Activated T-cell treated with anti-CD3 and anti-CD28 coated beads, Interleukin-2, amount 50 U/mL, for 72 hours (primary cell): ENCODE data around the gene ANXA5. TPM values are rescaled to one million over a fixed set of nuclear protein-coding genes. Genes with fewer than 3 reads are reported as not detected.
"Not testable (repeated sequence)": the region's sequence is repeated elsewhere in the genome, so short reads cannot be mapped to it uniquely, and the experiment has no call there.

Experiments
- ATAC-seq, 2 donors: fragments of 150-1000 bp; cut with Tn5 transposase; replicated peaks in 1 of 2; 2 replicates each; pipeline ENCODE4 v1.10.0; 2021; ENCODE audit warnings: moderate library complexity in 2 of 2, mild to moderate bottlenecking in 1 of 2
- DNase-seq, 2 donors: peaks; one replicate each; pipeline ENCODE4 v3.0.0; 2021 to 2022; ENCODE audit warnings: mixed read lengths in 1 of 2
- H3K27ac Mint-ChIP-seq: one replicate; pipeline ENCODE4 v1.8.0; 2022; ENCODE audit warnings: mild to moderate bottlenecking, moderate library complexity, mixed read lengths
- H3K27me3 Mint-ChIP-seq: one replicate; pipeline ENCODE4 v1.8.0; 2022; ENCODE audit warnings: low read depth, mixed read lengths
- H3K36me3 Mint-ChIP-seq, 2 donors: one replicate each; pipeline ENCODE4 v1.8.0; 2022; ENCODE audit warnings: mixed read lengths in 2 of 2, mild to moderate bottlenecking in 1 of 2; ENCODE audit not compliant: insufficient read depth in 2 of 2
- H3K4me1 Mint-ChIP-seq: one replicate; pipeline ENCODE4 v1.8.0; 2022; ENCODE audit warnings: low read depth, mixed read lengths
- H3K4me3 Mint-ChIP-seq, 2 donors: one replicate each; pipeline ENCODE4 v1.8.0; 2022; ENCODE audit warnings: mild to moderate bottlenecking in 2 of 2, mixed read lengths in 2 of 2, moderate library complexity in 2 of 2
- H3K9me3 Mint-ChIP-seq, 2 donors: one replicate each; pipeline ENCODE4 v1.8.0; 2022; ENCODE audit warnings: mixed read lengths in 2 of 2
- total RNA-seq, 2 donors: library from RNA; stranded (reverse); gene quantifications; one replicate each; pipeline ENCODE4 v1.2.3, GENCODE V29; 2022

ANXA5 gene
- total RNA-seq, 2 donors from 2014 or later = 64.1 to 110 TPM

DNA sequence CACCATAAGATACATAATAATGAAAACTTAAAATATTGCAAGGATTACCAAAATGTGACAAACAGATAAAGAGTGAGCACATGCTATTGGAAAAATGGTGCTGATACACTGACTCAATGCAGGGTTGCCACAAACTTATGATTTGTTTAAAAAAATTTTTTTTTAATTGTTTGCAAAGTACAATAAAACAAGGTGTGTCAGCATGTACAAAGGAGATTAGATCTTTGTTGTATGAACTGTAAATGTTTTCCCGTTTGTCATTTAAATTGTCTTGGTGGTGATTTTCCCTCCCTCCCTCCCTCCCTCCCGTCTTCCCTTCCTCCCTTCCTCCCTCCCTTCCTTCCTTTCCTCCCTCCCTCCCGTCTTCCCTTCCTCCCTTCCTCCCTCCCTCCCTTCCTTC is 31.4 kb downstream of the ANXA5 start:
- no peaks in the 10 kb centered on the region for H3K27me3 Mint-ChIP-seq
- no peaks in the 10 kb centered on the region for H3K4me1 Mint-ChIP-seq
- H3K9me3 Mint-ChIP-seq = no peaks in the 10 kb centered on the region
- DNase-seq (no peak), ATAC-seq (no peak)
- peaks cover 2 to 5% of the 10 kb centered on the region in 2 donors for H3K36me3 Mint-ChIP-seq
- no peak overlapping the region for H3K4me3 Mint-ChIP-seq
- H3K27ac Mint-ChIP-seq = no peak overlapping the region

DNA sequence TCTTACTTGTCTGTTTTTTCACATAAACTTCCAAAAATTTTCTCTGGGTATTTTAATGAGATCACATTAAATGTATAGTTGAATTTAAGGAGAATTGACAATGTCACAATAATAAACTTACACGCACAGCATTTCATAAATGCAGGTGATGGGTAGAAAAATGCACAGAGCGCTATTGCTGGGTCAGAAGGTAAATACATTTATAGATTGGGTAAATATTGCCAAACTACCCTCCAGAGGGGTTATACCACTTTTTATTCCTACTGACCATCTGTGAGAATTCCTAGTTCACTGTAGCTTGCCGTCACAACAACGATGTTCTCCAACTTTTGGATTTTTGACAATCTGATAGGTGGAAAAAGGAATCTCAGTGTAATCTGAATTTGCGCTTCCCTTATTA is 34.6 kb downstream of the ANXA5 start:
- Mint-ChIP-seq H3K9me3 (no peaks in the 10 kb centered on the region), H3K4me3 (no peak overlapping the region), H3K27ac (no peak overlapping the region), H3K4me1 (no peaks in the 10 kb centered on the region), H3K36me3 (no peaks in the 10 kb centered on the region), H3K27me3 (no peaks in the 10 kb centered on the region)
- no peak for DNase-seq
- ATAC-seq = no peak

DNA sequence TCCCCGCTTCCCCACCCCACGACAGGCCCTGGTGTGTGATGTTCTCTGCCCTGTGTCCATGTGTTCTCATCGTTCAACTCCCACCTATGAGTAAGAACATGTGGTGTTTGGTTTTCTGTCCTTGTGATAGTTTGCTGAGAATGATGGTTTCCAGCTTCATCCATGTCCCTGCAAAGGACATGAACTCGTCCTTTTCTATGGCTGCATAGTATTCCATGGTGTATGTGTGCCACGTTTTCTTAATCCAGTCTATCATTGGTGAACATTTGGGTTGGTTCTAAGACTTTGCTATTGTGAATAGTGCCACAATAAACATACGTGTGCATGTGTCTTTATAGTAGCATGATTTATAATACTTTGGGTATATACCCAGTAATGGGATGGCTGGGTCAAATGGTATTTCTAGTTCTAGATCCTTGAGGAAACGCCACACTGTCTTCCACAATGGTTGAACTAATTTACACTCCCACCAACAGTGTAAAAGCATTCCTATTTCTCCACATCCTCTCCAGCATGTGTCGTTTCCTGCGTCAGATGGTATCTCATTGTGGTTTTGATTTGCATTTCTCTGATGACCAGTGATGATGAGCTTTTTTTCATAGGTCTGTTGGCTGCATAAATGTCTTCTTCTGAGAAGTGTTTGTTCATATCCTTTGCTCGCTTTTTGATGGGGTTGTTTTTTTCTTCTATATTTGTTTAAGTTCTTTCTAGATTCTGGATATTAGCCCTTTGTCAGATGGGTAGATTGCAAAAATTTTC is 36.4 kb downstream of the ANXA5 start:
- H3K36me3 Mint-ChIP-seq, H3K27ac Mint-ChIP-seq, H3K4me1 Mint-ChIP-seq, H3K4me3 Mint-ChIP-seq, H3K9me3 Mint-ChIP-seq, ATAC-seq, H3K27me3 Mint-ChIP-seq, DNase-seq: not testable (repeated sequence)

DNA sequence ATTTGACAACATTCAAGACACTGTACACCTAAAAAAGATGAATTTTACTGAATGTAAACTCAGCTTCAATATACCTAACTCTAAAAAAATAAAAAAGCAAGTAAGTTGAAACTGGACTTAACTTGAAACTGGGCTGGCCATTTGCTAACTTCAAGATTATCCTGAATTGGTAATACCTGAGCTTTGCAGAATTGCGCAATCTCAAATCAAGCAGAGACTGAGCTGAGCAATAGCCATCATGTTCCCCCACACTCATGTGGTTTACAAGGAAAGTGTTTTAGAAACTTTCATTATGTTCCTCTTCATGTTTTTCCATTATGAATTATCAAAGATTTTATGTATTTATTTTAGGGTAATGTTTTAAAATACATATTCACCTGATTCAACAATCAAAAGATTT is 38.7 kb downstream of the ANXA5 start:
- Mint-ChIP-seq H3K27me3 (no peaks in the 10 kb centered on the region), H3K36me3 (no peaks in the 10 kb centered on the region), H3K27ac (no peak overlapping the region), H3K4me3 (no peak overlapping the region), H3K9me3 (no peaks in the 10 kb centered on the region), H3K4me1 (no peaks in the 10 kb centered on the region)
- DNase-seq = no peak
- no peak for ATAC-seq

DNA sequence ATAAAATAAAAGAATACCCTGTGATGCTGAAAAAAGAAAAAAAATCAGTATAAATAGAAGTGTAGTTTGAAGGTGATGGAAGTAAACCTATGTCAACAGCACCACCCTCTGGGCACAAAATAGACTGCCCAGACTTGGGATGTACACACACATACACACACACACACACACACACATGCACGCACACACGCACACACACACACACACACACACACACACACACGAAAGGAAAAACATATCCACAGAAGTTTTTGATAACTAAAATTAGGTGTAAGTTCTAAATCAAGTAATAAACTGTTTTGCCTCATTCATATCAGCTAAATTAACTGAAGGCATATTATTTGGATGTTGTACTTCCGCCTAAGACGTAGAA is 40.5 kb downstream of the ANXA5 start:
- DNase-seq = peak; percentile 32 to 38
- peak overlapping the region; percentile 78 for H3K27ac Mint-ChIP-seq
- ATAC-seq = peak; percentile 50 to 58
- no peaks in the 10 kb centered on the region for H3K9me3 Mint-ChIP-seq
- peaks cover 5% of the 10 kb centered on the region for H3K27me3 Mint-ChIP-seq
- H3K4me3 Mint-ChIP-seq = no peak overlapping the region
- H3K4me1 Mint-ChIP-seq = no peaks in the 10 kb centered on the region
- no peaks in the 10 kb centered on the region for H3K36me3 Mint-ChIP-seq

DNA sequence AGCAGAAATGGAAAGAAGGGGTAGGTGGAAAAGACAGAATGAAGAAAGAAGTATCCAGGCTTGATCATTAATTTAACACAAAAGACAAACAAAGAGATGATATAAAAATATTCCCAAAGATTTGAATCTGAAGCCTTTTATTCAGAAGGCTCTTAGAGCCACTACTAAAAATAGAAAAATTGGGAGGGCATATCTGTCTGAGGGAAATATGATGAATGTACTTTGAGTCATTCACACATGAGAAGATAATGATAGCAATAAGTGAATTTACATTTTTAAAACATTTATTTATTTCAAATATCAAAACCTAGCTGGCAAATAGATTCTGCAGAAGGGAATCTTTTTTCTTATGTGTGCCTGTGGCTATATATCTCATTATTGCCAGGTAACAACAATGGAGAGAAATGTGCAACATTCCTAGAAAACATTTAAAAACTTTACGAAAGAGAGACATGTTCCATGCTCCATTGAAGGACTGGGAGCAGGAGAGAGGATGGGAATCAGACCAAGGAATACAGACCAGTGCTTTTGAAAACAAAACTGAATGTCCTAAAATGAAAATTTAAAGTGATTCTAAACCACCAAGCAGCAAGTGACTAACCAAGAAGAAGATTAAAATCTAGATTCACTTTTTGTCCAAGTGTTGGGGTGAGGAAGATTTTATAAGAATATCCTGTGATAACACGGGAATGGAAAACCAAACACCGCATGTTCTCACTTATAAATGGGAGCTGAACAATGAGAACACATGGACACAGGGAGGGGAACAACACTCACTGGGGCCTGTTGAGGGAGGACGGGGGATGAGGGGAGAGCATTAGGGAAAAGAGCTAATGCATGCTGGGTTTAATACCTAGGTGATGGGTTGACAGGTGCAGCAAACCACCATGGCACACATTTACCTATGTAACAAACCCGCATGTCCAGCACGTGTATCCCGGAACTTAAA is 41.2 kb downstream of the ANXA5 start:
- peaks cover 7% of the 10 kb centered on the region for H3K27me3 Mint-ChIP-seq
- ATAC-seq = no peak
- no peaks in the 10 kb centered on the region for H3K36me3 Mint-ChIP-seq
- H3K4me3 Mint-ChIP-seq = no peak overlapping the region
- DNase-seq = no peak
- H3K9me3 Mint-ChIP-seq = no peaks in the 10 kb centered on the region
- H3K27ac Mint-ChIP-seq = no peak overlapping the region
- H3K4me1 Mint-ChIP-seq = no peaks in the 10 kb centered on the region

DNA sequence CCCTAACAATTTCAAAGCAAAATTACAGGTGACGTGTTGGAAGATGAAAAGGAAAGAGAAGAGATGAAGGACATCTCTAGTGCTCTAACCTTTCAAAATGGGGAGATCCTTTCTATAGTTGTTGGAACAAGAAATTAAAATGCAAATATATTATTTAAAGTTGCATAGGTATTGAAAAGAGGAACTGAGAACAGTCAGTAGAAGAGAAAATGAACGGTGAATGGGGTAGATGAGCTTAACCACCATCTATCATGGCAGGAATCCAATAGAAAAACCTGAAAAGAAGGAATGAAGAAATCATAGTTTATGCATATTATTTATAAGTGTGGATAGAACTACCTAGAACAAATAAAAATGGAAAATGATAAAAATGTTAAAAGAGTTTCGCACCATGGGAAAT is 42.0 kb downstream of the ANXA5 start:
- peaks cover 7% of the 10 kb centered on the region for H3K27me3 Mint-ChIP-seq
- H3K4me1 Mint-ChIP-seq = no peaks in the 10 kb centered on the region
- no peaks in the 10 kb centered on the region for H3K9me3 Mint-ChIP-seq
- no peak overlapping the region for H3K27ac Mint-ChIP-seq
- H3K4me3 Mint-ChIP-seq = no peak overlapping the region
- ATAC-seq (no peak), DNase-seq (no peak)
- H3K36me3 Mint-ChIP-seq = no peaks in the 10 kb centered on the region

DNA sequence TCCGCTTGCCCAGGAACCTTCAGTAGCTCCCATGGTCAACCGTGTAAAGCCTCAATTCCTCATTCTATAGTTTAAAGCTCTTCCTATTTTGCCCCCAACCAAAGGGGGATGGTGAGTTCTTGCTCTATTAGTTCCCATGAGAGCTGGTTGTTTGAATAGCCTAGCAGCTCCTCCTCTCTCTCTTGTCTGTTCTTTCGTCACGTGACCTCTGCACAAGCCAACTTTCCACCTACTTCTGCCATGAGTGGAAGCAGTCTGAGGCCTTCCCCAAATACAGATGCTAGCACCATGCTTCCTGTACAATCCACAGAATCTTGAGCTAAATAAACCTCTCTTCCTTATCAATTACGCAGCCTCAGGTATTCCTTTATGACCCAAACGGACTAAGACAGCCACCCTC is 42.8 kb downstream of the ANXA5 start:
- no peak overlapping the region for H3K4me3 Mint-ChIP-seq
- H3K27ac Mint-ChIP-seq = no peak overlapping the region
- DNase-seq (no peak), ATAC-seq (no peak)
- no peaks in the 10 kb centered on the region for H3K9me3 Mint-ChIP-seq
- no peaks in the 10 kb centered on the region for H3K36me3 Mint-ChIP-seq
- H3K27me3 Mint-ChIP-seq = peaks cover 13% of the 10 kb centered on the region
- H3K4me1 Mint-ChIP-seq = no peaks in the 10 kb centered on the region

DNA sequence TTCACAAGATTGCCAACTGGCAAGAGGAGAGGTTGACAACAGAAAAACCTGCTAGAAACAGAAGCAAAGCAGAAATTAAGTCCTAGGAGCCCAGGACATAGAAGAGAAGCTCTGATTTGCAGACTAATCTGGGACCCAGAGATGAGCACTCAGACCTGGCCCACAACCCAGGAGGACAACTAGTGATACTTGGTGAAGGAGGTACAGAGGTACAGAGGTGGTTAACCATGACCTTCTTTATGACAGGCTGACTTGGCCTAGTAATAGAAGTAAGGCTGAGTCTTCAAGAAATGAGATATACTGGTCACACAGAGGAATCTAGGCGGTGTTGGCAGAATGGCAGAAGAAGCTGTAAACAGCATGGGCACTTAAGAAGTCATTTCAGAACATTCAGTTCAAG is 43.6 kb downstream of the ANXA5 start:
- Mint-ChIP-seq H3K36me3 (no peaks in the 10 kb centered on the region), H3K27me3 (peaks cover 13% of the 10 kb centered on the region), H3K4me1 (no peaks in the 10 kb centered on the region), H3K4me3 (no peak overlapping the region), H3K9me3 (no peaks in the 10 kb centered on the region), H3K27ac (no peak overlapping the region)
- ATAC-seq = peak in 1 of 2 donors; percentile 87
- no peak for DNase-seq

DNA sequence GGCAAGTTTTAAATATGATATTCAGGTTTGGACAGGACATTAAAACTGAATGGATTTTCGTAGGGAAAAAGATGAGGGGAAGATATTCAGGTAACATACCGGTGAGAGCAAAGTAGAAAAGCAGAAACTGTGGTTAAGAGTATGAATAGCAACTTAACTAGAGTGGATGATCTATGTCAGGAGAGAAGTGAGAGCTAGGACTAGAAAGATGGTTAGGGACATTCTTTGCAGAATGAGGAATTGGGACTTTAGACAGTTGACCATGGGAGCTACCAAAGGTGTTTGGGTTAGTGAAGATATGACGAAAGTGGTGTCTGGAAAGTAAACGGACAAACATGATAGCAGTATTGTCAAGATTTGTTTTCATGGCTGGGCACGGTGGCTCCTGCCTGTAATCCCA is 45.2 kb downstream of the ANXA5 start:
- Mint-ChIP-seq H3K27ac (no peak overlapping the region), H3K27me3 (peaks cover 13% of the 10 kb centered on the region), H3K9me3 (no peaks in the 10 kb centered on the region), H3K4me3 (no peak overlapping the region), H3K36me3 (no peaks in the 10 kb centered on the region), H3K4me1 (no peaks in the 10 kb centered on the region)
- ATAC-seq (no peak), DNase-seq (no peak)

DNA sequence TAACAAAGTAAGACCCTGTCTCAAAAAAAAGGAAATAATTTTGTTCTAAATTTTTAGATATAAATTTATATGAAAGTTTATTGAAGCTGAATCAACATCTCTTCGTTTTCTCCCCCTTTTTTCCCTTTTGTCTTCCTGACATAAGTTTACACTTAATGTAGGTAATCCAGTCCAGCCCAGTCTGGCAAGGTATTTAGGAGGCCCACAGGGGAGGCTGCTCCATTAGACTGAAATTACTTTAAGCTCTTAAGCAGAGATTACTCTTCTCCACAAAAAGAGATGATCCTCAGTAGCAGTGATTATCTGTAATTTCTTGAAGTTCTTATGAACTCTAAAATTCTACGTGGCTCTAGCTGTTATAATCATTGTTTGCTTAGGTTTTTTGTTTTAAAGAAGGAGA is 46.0 kb downstream of the ANXA5 start:
- Mint-ChIP-seq H3K4me1 (no peaks in the 10 kb centered on the region), H3K36me3 (no peaks in the 10 kb centered on the region)
- no peak for ATAC-seq

DNA sequence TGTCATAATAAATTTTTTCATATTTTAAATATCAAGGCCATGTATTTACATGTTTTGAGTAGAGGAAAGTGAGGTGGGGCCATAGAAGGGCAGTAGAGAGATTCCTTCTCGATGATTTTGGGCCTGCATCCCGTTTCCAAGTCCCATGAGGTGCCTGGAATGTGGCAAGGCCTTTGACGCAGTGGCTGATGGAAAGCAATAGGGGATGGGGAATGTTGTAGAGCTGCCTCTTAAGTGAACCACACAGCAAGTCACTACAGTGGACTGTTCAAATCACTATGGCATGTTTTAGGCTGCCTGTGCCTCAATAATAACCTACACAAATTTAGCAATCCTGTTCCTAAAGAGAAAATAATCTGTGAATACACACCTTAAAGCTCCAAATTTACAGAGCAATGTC is 48.3 kb downstream of the ANXA5 start:
- no peak for ATAC-seq
- H3K4me1 Mint-ChIP-seq = no peaks in the 10 kb centered on the region
- no peaks in the 10 kb centered on the region for H3K9me3 Mint-ChIP-seq
- H3K36me3 Mint-ChIP-seq = no peaks in the 10 kb centered on the region
- no peak for DNase-seq
- H3K27me3 Mint-ChIP-seq = peaks cover 22% of the 10 kb centered on the region
- no peak overlapping the region for H3K27ac Mint-ChIP-seq
- no peak overlapping the region for H3K4me3 Mint-ChIP-seq

More for the DNA sequence above, 46.0 kb downstream of the ANXA5 start:
- H3K27ac Mint-ChIP-seq = no peak overlapping the region
- H3K9me3 Mint-ChIP-seq = no peaks in the 10 kb centered on the region
- H3K4me3 Mint-ChIP-seq = no peak overlapping the region
- DNase-seq = no peak
- peaks cover 19% of the 10 kb centered on the region for H3K27me3 Mint-ChIP-seq

DNA sequence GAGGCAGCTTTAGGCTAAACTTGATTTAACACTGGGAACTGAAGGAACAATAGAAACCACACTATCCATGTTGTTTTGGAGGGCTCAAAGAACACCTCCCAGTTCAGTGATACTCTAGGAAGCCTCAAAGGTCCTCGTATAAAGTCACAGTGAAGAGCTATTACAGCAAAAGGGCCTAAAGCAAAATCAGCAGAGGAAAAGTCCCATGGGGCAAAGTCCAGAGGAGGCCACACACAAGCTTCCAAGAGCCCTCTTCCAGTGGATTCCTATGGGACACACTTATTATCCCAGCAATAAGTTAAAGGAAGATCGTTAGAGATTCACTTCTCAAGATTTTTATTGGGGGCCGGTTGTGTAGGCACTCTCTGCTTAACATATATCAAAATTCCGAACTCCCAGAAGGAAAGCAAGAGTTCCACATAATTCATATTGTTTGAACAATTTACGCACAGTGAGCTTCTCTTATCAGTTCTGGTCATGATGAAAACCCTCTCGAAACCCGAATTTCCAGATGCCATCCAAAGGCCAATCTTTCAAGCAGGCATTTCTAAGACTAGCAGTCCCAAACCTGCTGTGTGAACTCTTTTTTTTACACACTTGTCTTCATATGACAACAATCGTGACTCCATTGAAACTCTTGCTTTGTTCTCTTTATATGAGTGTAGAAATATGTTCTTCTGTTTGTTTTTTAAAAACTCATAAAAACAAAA is 53.7 kb downstream of the ANXA5 start:
- Mint-ChIP-seq H3K4me1 (no peaks in the 10 kb centered on the region), H3K9me3 (no peaks in the 10 kb centered on the region), H3K36me3 (no peaks in the 10 kb centered on the region), H3K4me3 (no peak overlapping the region), H3K27me3 (peaks cover 20% of the 10 kb centered on the region), H3K27ac (no peak overlapping the region)
- DNase-seq = no peak
- ATAC-seq = no peak
